GM19328 (cell line): Measurements from ENCODE around the gene OPN4.
"Not testable (repeated sequence)": the region's sequence is repeated elsewhere in the genome, so short reads cannot be mapped to it uniquely, and the experiment has no call there.

ENCODE experiments used
- ATAC-seq: cut with Tn5 transposase; IDR thresholded peaks from one replicate; pipeline ENCODE4 v1.9.1; 2021; ENCODE audit warnings: mild to moderate bottlenecking, moderate library complexity; ENCODE audit not compliant: unreplicated experiment

OPN4 gene

GRCh38 chr10:86654411-86655172, at the start of gene OPN4:
TSS of gene OPN4 (plus strand) at chr10:86654547. CDS start at chr10:86654784, 237 bp downstream.
- no peak for ATAC-seq

- no peak for ATAC-seq
Measured at GRCh38 chr10:86607674-86608073, 46.7 kb upstream of the OPN4 start.

GRCh38 chr10:86609920-86610319, 44.4 kb upstream of the OPN4 start:
- no peak for ATAC-seq

- ATAC-seq = no peak
Measured at GRCh38 chr10:86611386-86611785, 43.0 kb upstream of the OPN4 start.

- ATAC-seq = no peak
Measured at GRCh38 chr10:86613096-86613495, 41.3 kb upstream of the OPN4 start.

- ATAC-seq = no peak
Measured at GRCh38 chr10:86613905-86614304, 40.4 kb upstream of the OPN4 start.

- no peak for ATAC-seq
Measured at GRCh38 chr10:86614853-86615252, 39.5 kb upstream of the OPN4 start.

GRCh38 chr10:86617278-86617677, 37.1 kb upstream of the OPN4 start:
- not testable (repeated sequence) for ATAC-seq

GRCh38 chr10:86628311-86628710, 26.0 kb upstream of the OPN4 start:
- ATAC-seq = no peak

GRCh38 chr10:86630079-86630478, 24.3 kb upstream of the OPN4 start:
- ATAC-seq = no peak

- no peak for ATAC-seq
Measured at GRCh38 chr10:86632009-86632800, 22.1 kb upstream of the OPN4 start.

GRCh38 chr10:86632951-86633350, 21.4 kb upstream of the OPN4 start:
- ATAC-seq = no peak

GRCh38 chr10:86635402-86635801, 18.9 kb upstream of the OPN4 start:
- ATAC-seq = no peak

- no peak for ATAC-seq
Measured at GRCh38 chr10:86636311-86636710, 18.0 kb upstream of the OPN4 start.

GRCh38 chr10:86642021-86642420, 12.3 kb upstream of the OPN4 start:
- no peak for ATAC-seq

GRCh38 chr10:86642499-86642898, 11.8 kb upstream of the OPN4 start:
- ATAC-seq = no peak

GRCh38 chr10:86644152-86644793, 10.1 kb upstream of the OPN4 start:
- ATAC-seq = no peak

GRCh38 chr10:86644794-86645445, 9.4 kb upstream of the OPN4 start:
- ATAC-seq = no peak

GRCh38 chr10:86645621-86646165, 8.7 kb upstream of the OPN4 start:
- ATAC-seq = not testable (repeated sequence)

- ATAC-seq = no peak
Measured at GRCh38 chr10:86646532-86646931, 7.8 kb upstream of the OPN4 start.

GRCh38 chr10:86646933-86647332, 7.4 kb upstream of the OPN4 start:
- ATAC-seq = no peak
